Right ventricle myocardium superior (tissue), 1 donor: Measurements from ENCODE around the gene TECR. TPM values are rescaled to one million over a fixed set of nuclear protein-coding genes. Genes with fewer than 3 reads are reported as not detected.
"Not testable (repeated sequence)": the region's sequence is repeated elsewhere in the genome, so short reads cannot be mapped to it uniquely, and the experiment has no call there.

Experiments used
- ATAC-seq: fragments of 200-7000 bp; cut with Tn5 transposase; one replicate; pipeline ENCODE4 v1.9.1; 2020; ENCODE audit warnings: mild to moderate bottlenecking; ENCODE audit not compliant: poor library complexity
- DNase-seq: peaks from one replicate; pipeline ENCODE4 v3.0.0-alpha.2; 2020
- intact Hi-C: fragments of 100-400 bp; cut with DNase I; formaldehyde crosslinking; loops from one replicate; pipeline ENCODE4 v1.11.2; 2022
- total RNA-seq: library from RNA; stranded (reverse); fragmentation: NEBNext Ultra II Directional; extraction: Animal tissue kit (Norgen Biotek cat#: 25700); gene quantifications from one replicate; pipeline ENCODE4 v1.2.1, GENCODE V29; 2021
- donor health status: DM: no; HTN: yes; CAD: no; lungs with severe emphysema.

The TECR gene
- total RNA-seq, 1 donor from 2014 or later = 73.8 TPM

- intact Hi-C loops = loop anchor here (10.0 kb wide), 1 partner anchor 314 kb away; the partner anchor contains the start of gene OR7A17
- no peak for DNase-seq
Observed at GRCh38 chr19:14570864-14571527, 41.6 kb downstream of the TECR start.

GRCh38 chr19:14571695-14572490, 42.5 kb downstream of the TECR start, which contains the start of gene NDUFB7:
TSS of gene NDUFB7 (minus strand) at chr19:14572066. CDS start at chr19:14572000, 66 bp downstream.
- DNase-seq = peak; percentile 94
- intact Hi-C loops = loop anchor here (10.0 kb wide), 1 partner anchor 313 kb away; the partner anchor contains the start of gene OR7A17
- ATAC-seq = peak; percentile 98

More at GRCh38 chr19:14570864-14571527, 41.6 kb downstream of the TECR start:
- no peak for ATAC-seq

DNA sequence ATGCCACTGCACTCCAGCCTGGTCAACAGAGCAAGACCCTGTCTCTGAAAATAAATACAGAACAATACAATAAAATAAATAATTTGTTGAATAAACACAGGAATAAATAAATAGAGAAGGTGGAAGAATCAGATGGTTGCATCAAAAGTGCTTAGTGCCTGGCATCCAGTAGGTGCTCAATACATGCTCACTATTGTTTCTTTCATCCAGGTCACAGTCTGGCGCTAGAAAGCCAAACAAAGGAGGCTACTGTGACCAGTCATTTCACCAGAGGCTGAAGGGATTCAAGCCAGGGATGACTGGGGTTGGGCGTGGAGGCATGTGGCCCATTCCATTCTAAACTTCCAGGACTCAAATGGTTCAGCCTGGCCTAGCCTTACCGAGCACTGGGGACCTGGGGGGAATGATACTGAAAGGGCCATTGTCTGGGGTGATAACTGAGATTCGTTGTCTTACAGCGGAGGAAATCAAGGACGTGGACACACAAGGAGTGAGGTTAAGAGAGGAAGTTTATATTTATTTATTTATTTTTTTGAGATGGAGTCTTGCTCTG, 46.1 kb downstream of the TECR start:
- intact Hi-C loops = loop anchor here (5.0 to 10.0 kb wide), 2 partner anchors 112 to 309 kb away; partner anchors contain the start of gene OR7A17
- no peak for DNase-seq

DNA sequence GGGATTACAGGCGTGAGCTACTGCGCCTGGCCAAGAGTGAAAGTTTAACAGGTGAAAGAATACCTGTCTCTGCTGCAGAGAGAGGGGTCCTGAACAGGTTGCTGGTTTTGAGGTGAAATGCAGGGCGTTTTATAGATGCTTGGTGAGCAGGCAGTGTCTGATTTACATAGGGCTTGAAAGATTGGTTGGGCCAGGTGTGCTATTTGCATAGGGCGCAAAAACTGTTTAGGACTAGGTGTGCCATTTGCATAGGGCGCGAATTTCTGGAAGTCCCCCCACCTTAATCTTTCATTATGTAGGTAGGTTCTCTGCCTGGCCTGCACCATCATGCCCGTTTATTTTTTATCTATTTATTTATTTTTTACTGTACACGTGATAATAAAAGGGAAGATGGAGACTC, 47.0 kb downstream of the TECR start:
- no peak for DNase-seq
- ATAC-seq = no peak
- intact Hi-C loops = loop anchor here (5.0 to 10.0 kb wide), 2 partner anchors 111 to 308 kb away; partner anchors contain the start of gene OR7A17

More for the DNA sequence above, 46.1 kb downstream of the TECR start:
- no peak for ATAC-seq

- intact Hi-C loops = loop anchor here (5.0 to 10.0 kb wide), 2 partner anchors 110 to 308 kb away; partner anchors contain the start of gene OR7A17
- ATAC-seq (no peak), DNase-seq (no peak)
Observed at GRCh38 chr19:14577264-14577663, 47.9 kb downstream of the TECR start.

DNA sequence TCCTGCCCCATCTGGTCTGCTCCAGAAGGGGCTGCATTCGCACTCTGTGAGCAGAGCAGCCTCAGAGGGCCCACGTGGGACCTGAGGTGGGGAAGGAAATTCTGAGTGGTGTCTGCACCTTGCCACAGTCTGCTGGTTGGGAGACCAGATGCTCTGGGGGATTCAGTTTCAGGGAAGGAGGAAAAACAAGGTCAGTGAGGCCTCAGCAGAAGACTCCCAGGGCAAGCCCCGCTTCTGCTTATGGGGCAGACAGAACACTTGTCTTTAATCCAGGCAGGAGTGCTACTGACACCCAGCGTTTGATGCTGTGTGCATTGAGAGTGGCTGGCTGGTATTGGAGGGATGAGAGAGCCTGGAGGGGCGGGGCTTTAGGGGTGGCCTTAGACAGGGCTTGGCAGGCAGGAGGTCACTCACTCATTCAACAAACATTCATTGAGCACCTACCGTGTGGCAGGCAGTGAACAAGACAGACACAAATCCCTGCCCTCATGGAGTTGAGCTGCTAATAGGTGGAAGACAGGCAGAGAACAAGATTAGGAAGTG, 48.6 kb downstream of the TECR start:
- DNase-seq (no peak), ATAC-seq (no peak)
- intact Hi-C loops = loop anchor here (5.0 to 10.0 kb wide), 2 partner anchors 109 to 307 kb away; partner anchors contain the start of gene OR7A17

- intact Hi-C loops = no loop called here
- DNase-seq (no peak), ATAC-seq (no peak)
Observed at GRCh38 chr19:14580623-14581237, 51.3 kb downstream of the TECR start.

- intact Hi-C loops = no loop called here
- no peak for ATAC-seq
- no peak for DNase-seq
Observed at GRCh38 chr19:14582894-14583340, 53.5 kb downstream of the TECR start, which contains the start of gene CLEC17A. TSS of gene CLEC17A (plus strand) at chr19:14583084. CDS start at chr19:14583161, 77 bp downstream.

- DNase-seq, ATAC-seq, intact Hi-C loops: not testable (repeated sequence)
Observed at GRCh38 chr19:14584372-14584771, 55.0 kb downstream of the TECR start.

GRCh38 chr19:14585187-14585586, 55.8 kb downstream of the TECR start:
- intact Hi-C loops, ATAC-seq: not testable (repeated sequence)

GRCh38 chr19:14589433-14589832, 60.0 kb downstream of the TECR start:
- ATAC-seq, intact Hi-C loops: not testable (repeated sequence)

More at GRCh38 chr19:14585187-14585586, 55.8 kb downstream of the TECR start:
- not testable (repeated sequence) for DNase-seq

GRCh38 chr19:14595558-14595957, 66.2 kb downstream of the TECR start:
- ATAC-seq (no peak), DNase-seq (no peak)
- intact Hi-C loops = no loop called here

More at GRCh38 chr19:14589433-14589832, 60.0 kb downstream of the TECR start:
- DNase-seq = not testable (repeated sequence)

DNA sequence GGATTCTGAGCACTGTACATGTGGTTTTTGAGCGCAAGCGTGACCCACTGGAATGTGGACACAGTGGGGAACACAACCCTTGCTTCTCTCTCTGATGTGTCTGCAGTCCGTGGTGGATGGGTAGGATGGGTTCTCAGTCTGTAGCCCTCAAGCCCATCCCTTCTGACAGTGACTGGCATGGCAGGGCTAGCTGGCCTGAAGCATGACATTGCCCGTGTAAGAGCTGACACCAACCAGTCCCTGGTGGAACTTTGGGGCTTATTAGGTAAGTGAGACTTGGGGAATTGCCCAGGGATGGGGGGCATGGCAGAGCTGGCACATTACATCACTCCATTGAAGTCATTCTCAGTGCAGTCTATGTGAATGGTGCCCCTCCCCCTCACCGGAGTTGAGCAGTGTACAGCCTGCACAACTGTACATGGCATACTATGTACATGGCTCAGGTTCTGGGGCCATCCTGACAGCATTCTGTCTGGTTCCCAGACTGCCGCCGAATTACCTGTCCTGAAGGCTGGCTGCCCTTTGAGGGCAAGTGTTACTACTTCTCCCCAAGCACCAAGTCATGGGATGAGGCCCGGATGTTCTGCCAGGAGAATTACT, 70.3 kb downstream of the TECR start:
- intact Hi-C loops = no loop called here
- no peak for DNase-seq
- no peak for ATAC-seq

DNA sequence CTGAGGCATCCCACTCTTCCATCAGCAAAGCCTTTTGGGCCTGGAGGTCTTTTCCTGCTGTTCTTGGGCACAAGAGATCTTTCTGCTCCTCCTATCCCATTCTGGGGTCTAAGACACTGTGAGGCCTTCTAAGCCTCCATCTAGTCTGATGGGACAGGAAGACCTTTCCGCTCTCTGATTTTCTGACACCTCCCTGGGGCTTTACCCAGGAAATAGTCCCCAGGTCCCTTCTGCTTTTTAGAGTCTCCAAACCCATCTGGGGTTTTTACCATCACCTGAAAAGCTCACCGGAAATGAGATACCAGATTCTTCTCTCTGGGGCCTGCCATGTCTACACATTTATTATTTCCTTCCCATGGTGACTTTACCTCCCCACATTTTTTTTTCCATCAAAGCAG, 74.6 kb downstream of the TECR start:
- intact Hi-C loops = no loop called here
- ATAC-seq (no peak), DNase-seq (no peak)

DNA sequence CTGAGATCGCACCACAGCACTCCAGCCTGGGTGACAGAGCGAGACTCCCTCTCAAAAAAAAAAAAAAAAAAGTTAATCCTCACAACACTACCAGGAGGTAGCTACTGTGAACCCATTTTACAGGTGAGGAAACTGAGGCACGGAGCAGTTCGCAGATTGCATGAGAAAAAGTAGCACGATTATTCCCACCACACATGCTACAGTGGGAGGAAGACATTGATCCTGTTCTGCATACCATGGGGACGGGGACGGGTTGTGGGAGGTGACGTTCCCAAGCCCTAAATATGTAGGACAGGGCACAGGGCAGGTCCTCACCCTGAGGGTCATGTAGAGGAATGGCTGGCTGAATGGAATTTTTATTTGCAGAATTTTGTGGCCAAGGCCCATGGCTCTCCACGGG, 77.2 kb downstream of the TECR start:
- ATAC-seq (no peak), DNase-seq (no peak)
- intact Hi-C loops = no loop called here

DNA sequence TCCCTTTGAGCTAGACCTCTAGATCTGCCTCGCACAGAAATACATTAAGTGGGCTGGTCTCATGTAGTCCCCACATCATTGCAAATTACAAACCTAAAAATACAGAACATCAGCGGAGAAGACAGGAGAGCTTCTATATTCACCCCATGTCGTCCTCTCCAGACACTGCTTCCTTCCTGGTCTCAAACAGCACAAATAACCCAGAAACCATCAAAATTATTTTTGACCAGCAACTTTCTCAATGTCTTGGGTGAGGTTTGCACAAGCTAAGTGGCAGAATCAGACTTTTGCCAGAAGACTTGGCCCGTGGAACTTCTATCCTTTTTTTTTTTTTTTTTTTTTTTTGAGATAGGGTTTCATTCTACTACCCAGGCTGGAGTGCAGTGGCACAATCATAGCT, 81.7 kb downstream of the TECR start:
- DNase-seq (no peak), ATAC-seq (no peak)
- intact Hi-C loops = no loop called here

DNA sequence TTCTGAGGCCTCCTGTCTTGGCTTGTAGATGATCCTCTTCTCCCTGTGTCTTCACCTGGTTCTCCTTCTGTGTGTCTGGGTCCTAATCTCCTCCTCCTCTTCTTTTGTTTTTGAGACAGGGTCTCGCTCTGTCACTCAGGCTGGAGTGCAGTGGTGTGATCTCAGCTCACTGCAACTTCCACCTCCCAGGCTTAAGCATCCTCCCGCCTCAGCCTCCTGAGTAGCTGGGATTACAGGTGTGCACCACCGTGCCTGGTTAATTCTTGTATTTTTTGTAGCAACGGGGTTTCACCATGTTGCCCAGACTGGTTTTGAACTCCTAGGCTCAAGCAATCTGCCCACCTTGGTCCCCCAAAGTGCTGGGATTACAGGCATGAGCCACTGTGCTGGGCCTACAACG, 82.8 kb downstream of the TECR start:
- ATAC-seq, intact Hi-C loops, DNase-seq: not testable (repeated sequence)

GRCh38 chr19:14612657-14613056, 83.3 kb downstream of the TECR start:
- no peak for ATAC-seq
- DNase-seq = no peak
- intact Hi-C loops = no loop called here
